HG03095 (cell line): ENCODE data around the gene PDE4C.
A peak's percentile ranks its signal among the peaks of the same experiment; 100 is the strongest.

ENCODE experiments used
- ATAC-seq: cut with Tn5 transposase; IDR thresholded peaks from one replicate; pipeline ENCODE4 v1.9.1; 2021; ENCODE audit warnings: moderate library complexity; ENCODE audit not compliant: unreplicated experiment

Gene PDE4C

DNA sequence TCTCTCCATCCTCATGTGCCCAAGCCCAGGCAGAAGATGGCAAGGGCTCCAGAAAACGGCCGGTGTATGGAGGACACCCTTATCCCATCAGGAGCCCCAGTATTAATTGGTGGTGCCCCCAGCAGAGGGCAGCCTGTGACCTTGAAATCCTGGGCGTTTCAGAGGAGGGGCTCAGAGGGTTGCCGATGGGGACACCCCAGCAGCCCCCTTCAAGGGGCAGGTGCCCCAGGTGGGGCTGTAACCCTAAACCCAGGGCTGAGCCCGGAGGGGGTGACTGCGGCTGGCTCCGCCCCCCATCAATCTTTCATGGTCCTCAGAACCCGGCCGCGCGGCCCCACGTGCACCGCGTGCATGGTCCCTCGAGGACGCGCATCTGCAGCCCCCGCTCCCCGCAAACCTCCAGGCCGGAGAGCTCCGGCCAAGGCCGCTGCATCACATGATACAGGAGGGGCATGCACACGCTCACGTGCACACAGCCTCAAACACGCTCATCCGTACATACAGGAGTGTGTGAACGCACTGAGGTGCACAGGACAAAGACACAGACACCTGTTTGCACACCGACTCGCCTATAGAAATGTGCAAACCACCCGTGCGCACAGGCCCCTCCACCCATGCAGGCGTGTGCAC is 23.3 kb downstream of the PDE4C start:
- ATAC-seq, result no peak

- ATAC-seq, result no peak
Measured at GRCh38 chr19:18202397-18202777, 23.9 kb downstream of the PDE4C start.

GRCh38 chr19:18198374-18198773 is 27.9 kb downstream of the PDE4C start:
- no peak for ATAC-seq

GRCh38 chr19:18197941-18198340 is 28.3 kb downstream of the PDE4C start:
- no peak for ATAC-seq

- no peak for ATAC-seq
Measured at GRCh38 chr19:18197306-18197705, 28.9 kb downstream of the PDE4C start.

DNA sequence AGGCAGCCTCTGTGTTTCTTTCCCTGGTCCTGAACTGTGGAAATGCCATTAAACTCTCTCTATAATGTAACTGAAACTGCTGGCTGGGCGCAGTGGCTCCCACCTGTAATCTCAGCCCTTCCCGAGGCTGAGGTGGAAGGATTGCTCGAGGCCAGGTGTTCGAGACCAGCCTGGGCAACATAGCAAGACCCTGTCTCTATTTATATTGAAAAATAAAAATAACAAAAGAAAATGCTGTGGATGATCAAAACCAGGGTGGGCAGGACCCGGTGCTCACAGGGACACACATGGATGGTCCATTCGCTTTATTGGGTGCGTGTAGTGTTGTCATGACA is 29.8 kb downstream of the PDE4C start:
- ATAC-seq, result no peak

DNA sequence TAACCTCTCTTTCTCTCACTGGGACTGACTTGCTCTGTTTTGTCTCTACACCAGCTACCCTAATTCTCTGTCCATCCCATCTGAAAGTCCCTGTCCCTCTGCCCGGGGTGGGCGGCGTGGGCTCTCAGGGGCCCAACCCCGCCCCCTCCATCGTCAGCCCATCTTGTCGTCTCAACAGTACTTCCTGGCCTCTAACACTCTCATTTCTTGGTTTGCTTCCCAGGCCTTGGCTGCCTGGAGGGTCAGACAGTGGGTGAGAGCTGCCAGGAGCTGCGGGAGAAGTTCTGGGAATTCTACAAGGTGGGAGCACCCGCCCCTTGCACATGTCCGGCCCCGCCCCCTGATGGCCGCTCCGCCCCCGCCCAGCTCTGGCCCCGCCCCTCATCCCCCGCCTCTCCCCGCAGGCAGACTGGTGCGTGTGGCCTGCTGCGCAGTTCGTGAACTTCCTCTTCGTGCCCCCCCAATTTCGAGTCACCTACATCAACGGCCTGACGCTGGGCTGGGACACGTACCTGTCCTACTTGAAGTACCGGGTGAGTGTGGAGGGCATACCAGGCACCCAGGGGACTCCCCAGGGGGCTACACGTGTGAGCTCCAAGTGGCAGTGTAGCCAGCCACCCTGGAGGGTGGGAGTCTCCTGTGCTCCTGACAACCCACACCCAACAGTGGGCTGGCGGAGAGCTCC is 31.5 kb downstream of the PDE4C start:
- ATAC-seq, result no peak

DNA sequence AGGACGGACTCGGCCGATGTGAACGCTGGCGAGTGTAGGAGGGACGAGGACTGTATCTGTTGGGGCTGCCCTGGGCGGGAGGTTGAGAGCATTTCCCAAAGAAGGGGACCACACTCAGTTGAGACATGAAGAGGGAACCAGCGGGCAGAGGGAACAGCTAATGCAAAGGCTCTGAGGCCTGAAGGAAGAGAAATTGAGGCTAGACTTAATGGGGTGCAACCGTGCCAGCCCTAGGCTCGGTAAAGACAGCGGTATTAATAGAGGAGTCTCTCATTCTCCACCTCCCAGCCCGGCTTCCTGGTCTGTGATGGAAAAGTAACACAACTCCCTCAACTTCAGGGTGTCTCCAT is 32.1 kb downstream of the PDE4C start:
- no peak for ATAC-seq

GRCh38 chr19:18193388-18194180 is 32.7 kb downstream of the PDE4C start:
- ATAC-seq, result peak; percentile 2

GRCh38 chr19:18192673-18193387 is 33.4 kb downstream of the PDE4C start, which contains the start of gene MPV17L2:
Gene MPV17L2, plus strand, starts transcription at chr19:18193218. Its CDS starts 64 bp downstream, at chr19:18193282.
- ATAC-seq, result peak; percentile 74

GRCh38 chr19:18191640-18192062 is 34.6 kb downstream of the PDE4C start:
- no peak for ATAC-seq

DNA sequence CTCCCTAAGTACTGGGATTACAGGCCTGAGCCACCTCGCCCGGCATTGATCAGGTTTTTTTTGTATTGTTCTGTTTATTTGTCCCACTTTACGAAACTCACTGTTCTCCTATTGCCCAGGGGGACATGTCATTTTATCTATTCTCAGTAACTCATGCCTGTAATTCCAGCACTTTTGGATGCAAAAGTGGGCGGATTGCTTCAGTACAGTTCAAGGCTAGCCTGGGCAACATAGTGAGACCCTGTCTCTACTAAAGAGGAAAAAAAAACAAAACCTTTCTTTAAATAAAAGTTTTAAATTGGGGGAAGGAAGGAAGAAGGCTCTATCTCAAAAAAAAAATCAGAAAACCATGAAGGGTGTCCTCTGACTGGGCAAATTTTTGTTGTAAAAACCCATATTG is 36.0 kb downstream of the PDE4C start:
- ATAC-seq, result no peak

GRCh38 chr19:18185538-18185937 is 40.7 kb downstream of the PDE4C start:
- ATAC-seq, result no peak

DNA sequence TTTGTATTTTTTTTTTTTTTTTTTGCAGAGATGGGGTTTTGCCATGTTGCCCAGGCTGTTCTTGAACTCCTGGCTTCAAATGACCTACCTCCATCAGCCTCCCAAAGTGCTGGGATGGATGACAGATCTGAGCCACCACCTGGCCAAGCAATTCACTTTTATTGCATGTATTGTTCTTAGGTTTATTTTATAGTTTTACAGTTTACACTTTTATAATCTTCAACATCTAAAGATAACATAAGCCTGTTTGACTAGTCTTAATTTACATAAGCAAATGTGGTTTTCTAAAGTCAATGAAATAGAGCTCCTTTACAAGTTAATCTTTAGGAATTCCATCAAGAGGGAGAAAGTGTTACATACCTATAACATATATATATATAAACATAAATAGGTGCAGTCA is 42.7 kb downstream of the PDE4C start:
- no peak for ATAC-seq

- ATAC-seq, result no peak
Measured at GRCh38 chr19:18179957-18180356, 46.3 kb downstream of the PDE4C start.

GRCh38 chr19:18176367-18177310 is 49.6 kb downstream of the PDE4C start:
- ATAC-seq, result no peak

GRCh38 chr19:18174983-18175382 is 51.3 kb downstream of the PDE4C start:
- ATAC-seq, result no peak
